GM21360 (cell line): Measurements from ENCODE around the gene GRIK4.

Experiments used
- ATAC-seq: cut with Tn5 transposase; IDR thresholded peaks from one replicate; pipeline ENCODE4 v1.9.1; 2021; ENCODE audit warnings: mild to moderate bottlenecking, moderate library complexity; ENCODE audit not compliant: unreplicated experiment

GRIK4 gene

GRCh38 chr11:120509346-120510053 is 2.0 kb upstream of the GRIK4 start:
- no peak for ATAC-seq

GRCh38 chr11:120510406-120511115 is 987 bp upstream of the GRIK4 start:
- ATAC-seq = no peak

DNA sequence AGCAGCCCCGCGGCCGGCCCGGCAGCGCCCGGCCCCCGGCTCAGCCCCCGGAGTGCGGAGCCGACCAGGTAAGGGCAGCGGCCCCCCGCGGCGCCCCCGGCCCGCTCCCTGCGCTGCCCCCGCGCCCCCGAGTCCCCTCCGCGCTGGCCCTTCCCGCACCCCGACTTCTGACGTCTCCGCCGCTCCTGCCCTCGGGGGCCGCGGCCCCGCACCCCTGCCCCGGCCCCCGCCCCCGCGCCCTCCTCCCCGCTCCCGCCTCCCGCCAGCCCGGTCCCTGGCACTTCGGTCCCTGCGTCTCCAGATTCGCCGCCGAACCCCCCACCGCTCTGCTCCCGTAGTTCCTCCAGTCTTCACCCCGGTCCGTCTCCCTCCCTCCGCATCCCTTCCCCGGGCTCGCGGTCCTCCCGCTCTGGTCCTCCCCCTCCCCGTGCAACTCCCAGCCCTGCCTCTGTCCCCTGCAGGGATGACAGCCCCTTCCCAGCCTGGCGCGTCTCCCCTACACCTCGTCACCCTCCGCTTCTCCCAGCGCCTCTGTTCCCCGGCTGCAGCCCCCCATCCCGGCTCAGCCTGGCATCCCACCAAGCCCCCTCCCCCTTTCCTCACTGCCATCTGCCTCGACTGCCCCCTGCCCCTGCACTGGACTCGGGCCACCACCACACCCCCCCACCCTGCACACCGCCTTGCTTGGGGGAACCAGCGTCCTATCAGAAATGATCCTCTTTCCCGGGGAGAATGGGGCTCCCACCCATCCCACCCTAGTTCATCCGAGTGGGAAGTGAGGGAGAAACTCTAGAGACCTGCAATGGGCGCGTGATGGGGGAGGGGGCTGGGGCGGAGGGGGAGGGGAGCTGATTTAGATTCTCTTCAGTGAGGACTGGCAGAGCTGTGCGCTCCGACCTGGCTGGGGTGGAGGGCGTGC is 531 bp downstream of the GRIK4 start:
- ATAC-seq = no peak

GRCh38 chr11:120512739-120513435 is 1.3 kb downstream of the GRIK4 start:
- no peak for ATAC-seq

DNA sequence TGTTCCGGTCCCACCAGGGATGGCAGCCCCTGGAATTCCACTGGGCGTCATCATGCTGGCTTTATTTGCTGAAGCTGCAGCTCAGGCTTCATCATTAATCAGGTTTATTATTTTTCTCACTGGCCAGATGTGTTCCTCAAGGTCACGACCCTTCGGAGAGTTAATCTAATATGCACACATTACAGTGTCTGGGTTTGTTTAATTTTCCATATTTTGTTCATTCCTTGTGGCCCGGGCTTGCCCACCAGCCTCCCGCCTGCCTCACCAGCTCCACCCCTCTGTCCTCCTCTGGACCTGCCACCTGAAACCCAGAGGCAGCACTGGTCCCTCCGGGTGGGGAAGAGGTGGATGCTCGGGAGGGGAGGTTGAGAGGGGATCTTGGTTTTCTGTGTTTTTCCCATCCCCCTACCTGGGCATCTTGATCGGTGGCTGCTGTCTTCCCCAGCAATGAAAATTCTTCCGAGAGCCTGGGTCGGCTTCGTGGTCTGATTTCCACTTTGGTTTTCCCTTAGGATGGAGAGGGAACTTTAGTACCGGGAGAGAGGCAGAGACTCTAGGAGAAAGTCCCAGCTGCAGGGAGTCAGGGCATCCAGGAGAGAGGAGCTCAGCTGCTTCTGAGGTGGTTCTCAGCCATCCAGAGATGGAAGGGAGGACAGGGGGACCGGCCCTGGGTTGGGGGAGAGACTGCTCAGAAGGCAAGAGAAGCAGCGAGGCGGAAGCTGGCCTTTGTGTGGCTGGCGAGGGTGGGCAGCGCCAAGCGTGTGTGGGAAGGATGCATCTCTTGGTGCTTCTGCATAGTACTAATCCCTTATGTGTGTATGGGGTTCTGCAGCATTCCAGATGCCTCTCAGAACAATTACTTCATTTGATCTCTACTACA is 2.1 kb downstream of the GRIK4 start:
- no peak for ATAC-seq

DNA sequence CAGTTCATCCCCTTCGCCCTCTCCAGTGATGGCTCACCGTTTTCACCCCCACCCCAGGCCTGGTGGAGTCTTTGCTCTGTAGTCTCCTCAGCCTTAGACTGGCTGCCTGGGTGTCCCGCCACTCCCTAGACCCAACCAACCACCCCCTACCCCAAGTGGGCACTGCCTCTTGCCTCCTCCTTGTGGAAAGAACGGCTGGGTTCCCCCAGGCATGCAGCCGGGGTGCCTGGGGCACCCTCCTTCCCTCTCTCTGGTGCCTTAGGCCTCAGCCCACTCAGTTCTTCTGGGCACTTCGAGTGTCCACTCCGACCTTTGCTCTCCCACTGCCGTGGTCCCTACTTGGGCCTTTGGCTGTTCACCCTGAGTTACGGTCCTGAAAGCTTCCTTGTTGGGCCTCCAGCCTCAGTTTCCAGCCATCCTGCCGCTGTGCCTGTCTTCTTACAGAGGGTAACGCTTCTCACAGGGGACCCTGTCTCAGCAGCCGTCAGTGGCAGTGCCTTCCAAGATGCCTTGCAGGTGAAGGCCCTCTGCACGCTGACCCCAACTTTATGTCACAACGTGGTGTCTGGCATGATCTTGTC is 3.1 kb downstream of the GRIK4 start:
- ATAC-seq = no peak

- ATAC-seq = no peak
Observed at GRCh38 chr11:120515186-120515723, 3.7 kb downstream of the GRIK4 start.

- no peak for ATAC-seq
Observed at GRCh38 chr11:120516461-120517389, 5.2 kb downstream of the GRIK4 start.

- ATAC-seq = no peak
Observed at GRCh38 chr11:120517390-120517761, 5.8 kb downstream of the GRIK4 start.

DNA sequence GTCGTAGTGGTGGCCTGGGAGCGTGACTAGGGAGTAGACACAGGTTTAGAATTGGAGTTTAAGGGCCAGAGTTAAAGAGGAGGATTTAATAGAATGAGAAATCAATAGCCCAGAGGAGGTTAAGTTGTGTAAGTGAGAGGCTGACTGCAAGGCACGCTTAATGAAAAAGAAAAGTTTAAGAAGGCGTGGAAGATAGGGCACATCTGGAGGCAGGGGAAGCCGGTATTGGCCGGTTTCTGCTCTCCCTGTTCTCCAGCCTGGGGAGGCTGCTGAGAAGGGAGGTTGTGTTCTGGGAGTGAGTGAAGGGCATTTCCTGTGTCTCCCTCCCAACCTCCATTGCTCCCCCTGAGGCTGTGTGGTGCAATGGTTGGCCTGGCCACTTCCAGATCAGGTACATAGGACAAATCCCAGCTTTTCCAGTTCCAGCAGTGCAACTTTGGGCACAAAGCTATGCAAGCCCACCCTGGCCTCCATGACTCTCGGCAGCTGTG is 6.3 kb downstream of the GRIK4 start:
- no peak for ATAC-seq

- ATAC-seq = no peak
Observed at GRCh38 chr11:120518356-120518755, 6.8 kb downstream of the GRIK4 start.

GRCh38 chr11:120519474-120519873 is 7.9 kb downstream of the GRIK4 start:
- no peak for ATAC-seq

GRCh38 chr11:120520091-120520822 is 8.7 kb downstream of the GRIK4 start:
- no peak for ATAC-seq

GRCh38 chr11:120521176-120521575 is 9.6 kb downstream of the GRIK4 start:
- no peak for ATAC-seq

DNA sequence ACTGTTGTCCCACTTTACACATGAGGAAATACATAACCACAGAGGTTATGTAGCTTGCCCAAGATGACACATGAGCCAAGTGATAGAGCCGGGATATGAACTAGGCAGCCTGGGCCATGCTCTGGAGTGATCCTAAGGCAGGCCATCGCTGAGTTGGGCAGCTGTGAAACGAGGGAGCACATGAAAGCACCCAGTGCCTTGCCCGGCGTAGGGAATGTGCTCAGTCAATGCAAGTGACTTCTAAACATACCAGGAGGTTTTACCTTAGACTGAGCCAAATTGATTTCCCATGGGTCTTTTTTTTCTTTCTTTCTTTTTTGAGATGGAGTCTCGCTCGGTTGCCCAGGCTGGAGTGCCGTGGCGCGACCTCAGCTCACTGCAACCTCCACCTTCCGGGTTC is 10.5 kb downstream of the GRIK4 start:
- no peak for ATAC-seq

- no peak for ATAC-seq
Observed at GRCh38 chr11:120522736-120523135, 11.2 kb downstream of the GRIK4 start.

DNA sequence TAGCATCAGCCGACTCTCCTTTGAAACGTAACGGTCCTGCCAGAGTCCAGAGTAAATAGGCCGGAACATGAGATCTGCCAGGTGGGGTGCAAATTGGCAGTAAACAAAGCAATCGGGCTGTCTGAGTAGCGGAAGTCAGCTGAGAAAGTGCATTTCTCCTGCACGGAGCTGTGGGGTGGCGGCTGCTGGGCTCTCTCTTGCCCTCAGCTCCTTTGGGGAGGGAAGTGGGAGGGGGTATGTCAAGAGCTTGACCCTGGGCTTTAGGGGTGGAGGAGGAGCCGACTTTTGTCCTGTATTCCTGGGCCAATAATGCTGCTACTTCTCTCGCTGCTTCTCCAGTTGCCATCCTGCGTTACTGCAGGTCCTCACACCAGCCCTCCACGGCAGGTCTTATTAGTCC is 11.6 kb downstream of the GRIK4 start:
- no peak for ATAC-seq
